ENCODE measurements around the gene A1BG.
A peak's percentile ranks its signal among the peaks of the same experiment; 100 is the strongest.

Gene A1BG

GRCh38 chr19:58305065-58305931 lies 48.0 kb downstream of the A1BG start, which contains the start of gene ERVK3-1:
Gene ERVK3-1, plus strand, starts transcription at chr19:58305377. Its CDS starts 6,792 bp downstream, at chr19:58312169.
- Histone ChIP-seq H3K9me3 (ENCODE audit: insufficient read depth, low read length) (no peaks in the 10 kb centered on the region), H3K36me3 (ENCODE audit: low read length) (peaks cover 24% of the 10 kb centered on the region), H3K27me3 (ENCODE audit: low read length) (no peaks in the 10 kb centered on the region), H3K9me2 (replicated peaks; ENCODE audit: insufficient read depth, low read length) (no peaks in the 10 kb centered on the region), H3K4me3 (ENCODE audit: insufficient read depth, low read length, poor library complexity, severe bottlenecking) (peak within 1 kb of the TSS; percentile 71), H3K4me2 (ENCODE audit: low read depth, low read length, poor library complexity, severe bottlenecking) (peak within 1 kb of the TSS; percentile 93), H4K20me1 (ENCODE audit: low read depth, low read length) (0 out of 2 replicates have a peak, but pooled peaks cover 2% of the 10 kb centered on the region), H3K79me2 (ENCODE audit: insufficient read depth, low read length) (peaks cover 41% of the 10 kb centered on the region), H2AFZ (ENCODE audit: low read depth, low read length, severe bottlenecking) (peak within 1 kb of the TSS; percentile 92), H3K9ac (ENCODE audit: low read length) (peak within 1 kb of the TSS; percentile 74), H3F3A (ENCODE audit: insufficient read depth) (peaks cover 16% of the 10 kb centered on the region), H3K27ac (ENCODE audit: low read depth, low read length) (peak within 1 kb of the TSS; percentile 47)
- TF ChIP-seq CTCF (IDR thresholded peaks at IDR 0.05; ENCODE audit: insufficient read depth, low read length, poor library complexity, severe bottlenecking) (no peak), EZH2phosphoT487 (conservative IDR thresholded peaks at IDR 0.05; ENCODE audit: low read length) (no peak)

DNA sequence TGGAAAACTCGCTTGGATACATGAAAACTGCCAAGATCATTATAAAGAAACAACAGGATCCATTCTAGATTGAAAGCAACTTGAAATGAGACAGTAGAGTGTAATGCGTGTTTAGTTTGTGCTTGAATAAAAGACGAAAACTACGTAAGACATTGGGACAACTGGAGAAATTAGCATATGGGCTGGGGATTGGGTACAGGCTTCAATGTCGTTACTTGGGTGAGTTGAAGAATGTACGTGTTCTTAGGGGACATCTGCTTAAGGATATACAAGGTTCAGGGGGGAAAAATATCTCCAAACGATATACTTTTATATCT lies 48.6 kb downstream of the A1BG start:
- Histone ChIP-seq H3F3A (ENCODE audit: insufficient read depth) (peaks cover 16% of the 10 kb centered on the region), H3K27me3 (ENCODE audit: low read length) (no peaks in the 10 kb centered on the region), H3K36me3 (ENCODE audit: low read length) (peaks cover 24% of the 10 kb centered on the region), H3K9me2 (replicated peaks; ENCODE audit: insufficient read depth, low read length) (no peaks in the 10 kb centered on the region), H3K4me3 (ENCODE audit: insufficient read depth, low read length, poor library complexity, severe bottlenecking) (peak overlapping the region; percentile 71), H3K9ac (ENCODE audit: low read length) (peak overlapping the region; percentile 74), H2AFZ (ENCODE audit: low read depth, low read length, severe bottlenecking) (peak overlapping the region; percentile 92), H3K79me2 (ENCODE audit: insufficient read depth, low read length) (peaks cover 41% of the 10 kb centered on the region), H3K27ac (ENCODE audit: low read depth, low read length) (peak overlapping the region; percentile 47), H3K9me3 (ENCODE audit: insufficient read depth, low read length) (no peaks in the 10 kb centered on the region), H4K20me1 (ENCODE audit: low read depth, low read length) (no peaks in the 10 kb centered on the region), H3K4me2 (ENCODE audit: low read depth, low read length, poor library complexity, severe bottlenecking) (peak overlapping the region; percentile 93)
- TF ChIP-seq EZH2phosphoT487 (conservative IDR thresholded peaks at IDR 0.05; ENCODE audit: low read length) (no peak), CTCF (IDR thresholded peaks at IDR 0.05; ENCODE audit: insufficient read depth, low read length, poor library complexity, severe bottlenecking) (no peak)

GRCh38 chr19:58304255-58304654 lies 49.0 kb downstream of the A1BG start:
- Histone ChIP-seq H3K9ac (ENCODE audit: low read length) (peak overlapping the region; percentile 74), H3K27ac (ENCODE audit: low read depth, low read length) (no peak overlapping the region), H3K4me3 (ENCODE audit: insufficient read depth, low read length, poor library complexity, severe bottlenecking) (peak overlapping the region; percentile 71), H3K36me3 (ENCODE audit: low read length) (peaks cover 24% of the 10 kb centered on the region), H3F3A (ENCODE audit: insufficient read depth) (peaks cover 16% of the 10 kb centered on the region), H2AFZ (ENCODE audit: low read depth, low read length, severe bottlenecking) (peak overlapping the region; percentile 92), H3K27me3 (ENCODE audit: low read length) (no peaks in the 10 kb centered on the region), H3K4me2 (ENCODE audit: low read depth, low read length, poor library complexity, severe bottlenecking) (peak overlapping the region; percentile 93), H4K20me1 (ENCODE audit: low read depth, low read length) (no peaks in the 10 kb centered on the region), H3K79me2 (ENCODE audit: insufficient read depth, low read length) (peaks cover 41% of the 10 kb centered on the region), H3K9me2 (replicated peaks; ENCODE audit: insufficient read depth, low read length) (no peaks in the 10 kb centered on the region), H3K9me3 (ENCODE audit: insufficient read depth, low read length) (no peaks in the 10 kb centered on the region)
- TF ChIP-seq EZH2phosphoT487 (conservative IDR thresholded peaks at IDR 0.05; ENCODE audit: low read length) (no peak), CTCF (IDR thresholded peaks at IDR 0.05; ENCODE audit: insufficient read depth, low read length, poor library complexity, severe bottlenecking) (no peak)

Measured in SU-DHL-6 (cell line).